ENCODE results near the gene CDKN2AIP.

- TF ChIP-seq, protein P1, sequence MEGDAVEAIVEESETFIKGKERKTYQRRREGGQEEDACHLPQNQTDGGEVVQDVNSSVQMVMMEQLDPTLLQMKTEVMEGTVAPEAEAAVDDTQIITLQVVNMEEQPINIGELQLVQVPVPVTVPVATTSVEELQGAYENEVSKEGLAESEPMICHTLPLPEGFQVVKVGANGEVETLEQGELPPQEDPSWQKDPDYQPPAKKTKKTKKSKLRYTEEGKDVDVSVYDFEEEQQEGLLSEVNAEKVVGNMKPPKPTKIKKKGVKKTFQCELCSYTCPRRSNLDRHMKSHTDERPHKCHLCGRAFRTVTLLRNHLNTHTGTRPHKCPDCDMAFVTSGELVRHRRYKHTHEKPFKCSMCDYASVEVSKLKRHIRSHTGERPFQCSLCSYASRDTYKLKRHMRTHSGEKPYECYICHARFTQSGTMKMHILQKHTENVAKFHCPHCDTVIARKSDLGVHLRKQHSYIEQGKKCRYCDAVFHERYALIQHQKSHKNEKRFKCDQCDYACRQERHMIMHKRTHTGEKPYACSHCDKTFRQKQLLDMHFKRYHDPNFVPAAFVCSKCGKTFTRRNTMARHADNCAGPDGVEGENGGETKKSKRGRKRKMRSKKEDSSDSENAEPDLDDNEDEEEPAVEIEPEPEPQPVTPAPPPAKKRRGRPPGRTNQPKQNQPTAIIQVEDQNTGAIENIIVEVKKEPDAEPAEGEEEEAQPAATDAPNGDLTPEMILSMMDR (IDR thresholded peaks at IDR 0.05), result no peak
- no peak for TF ChIP-seq JUN (IDR thresholded peaks at IDR 0.05)
- TF ChIP-seq CHD2 (IDR thresholded peaks at IDR 0.05; ENCODE audit: low read length, partially characterized antibody), result no peak
- TF ChIP-seq, protein P2, sequence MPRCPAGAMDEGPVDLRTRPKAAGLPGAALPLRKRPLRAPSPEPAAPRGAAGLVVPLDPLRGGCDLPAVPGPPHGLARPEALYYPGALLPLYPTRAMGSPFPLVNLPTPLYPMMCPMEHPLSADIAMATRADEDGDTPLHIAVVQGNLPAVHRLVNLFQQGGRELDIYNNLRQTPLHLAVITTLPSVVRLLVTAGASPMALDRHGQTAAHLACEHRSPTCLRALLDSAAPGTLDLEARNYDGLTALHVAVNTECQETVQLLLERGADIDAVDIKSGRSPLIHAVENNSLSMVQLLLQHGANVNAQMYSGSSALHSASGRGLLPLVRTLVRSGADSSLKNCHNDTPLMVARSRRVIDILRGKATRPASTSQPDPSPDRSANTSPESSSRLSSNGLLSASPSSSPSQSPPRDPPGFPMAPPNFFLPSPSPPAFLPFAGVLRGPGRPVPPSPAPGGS (IDR thresholded peaks at IDR 0.05), result no peak
- TF ChIP-seq EP300 (IDR thresholded peaks at IDR 0.05), result no peak
- TF ChIP-seq RAD21 (conservative IDR thresholded peaks at IDR 0.05 in 1 of 2, IDR thresholded peaks at IDR 0.05 in 1 of 2), result no peak
- TF ChIP-seq BHLHE40 (IDR thresholded peaks at IDR 0.05; ENCODE audit: low read depth, low read length), result no peak
- TF ChIP-seq NR3C1 (IDR thresholded peaks at IDR 0.05), result no peak
These were observed 33.1 kb upstream of the CDKN2AIP start for GRCh38 chr4:183411291-183411861.
